ENCODE results near the gene RBPJ.

The RBPJ gene

GRCh38 chr4:26431461-26432180 lies 110.8 kb downstream of the RBPJ start:
- H3K4me1 Mint-ChIP-seq: peaks cover 38% of the 10 kb centered on the region
- H3K9me3 Mint-ChIP-seq: no peaks in the 10 kb centered on the region
- TF ChIP-seq, protein P1, sequence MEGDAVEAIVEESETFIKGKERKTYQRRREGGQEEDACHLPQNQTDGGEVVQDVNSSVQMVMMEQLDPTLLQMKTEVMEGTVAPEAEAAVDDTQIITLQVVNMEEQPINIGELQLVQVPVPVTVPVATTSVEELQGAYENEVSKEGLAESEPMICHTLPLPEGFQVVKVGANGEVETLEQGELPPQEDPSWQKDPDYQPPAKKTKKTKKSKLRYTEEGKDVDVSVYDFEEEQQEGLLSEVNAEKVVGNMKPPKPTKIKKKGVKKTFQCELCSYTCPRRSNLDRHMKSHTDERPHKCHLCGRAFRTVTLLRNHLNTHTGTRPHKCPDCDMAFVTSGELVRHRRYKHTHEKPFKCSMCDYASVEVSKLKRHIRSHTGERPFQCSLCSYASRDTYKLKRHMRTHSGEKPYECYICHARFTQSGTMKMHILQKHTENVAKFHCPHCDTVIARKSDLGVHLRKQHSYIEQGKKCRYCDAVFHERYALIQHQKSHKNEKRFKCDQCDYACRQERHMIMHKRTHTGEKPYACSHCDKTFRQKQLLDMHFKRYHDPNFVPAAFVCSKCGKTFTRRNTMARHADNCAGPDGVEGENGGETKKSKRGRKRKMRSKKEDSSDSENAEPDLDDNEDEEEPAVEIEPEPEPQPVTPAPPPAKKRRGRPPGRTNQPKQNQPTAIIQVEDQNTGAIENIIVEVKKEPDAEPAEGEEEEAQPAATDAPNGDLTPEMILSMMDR (IDR thresholded peaks at IDR 0.05; ENCODE audit: unreplicated experiment in 3 of 3): no peak
- no peaks in the 10 kb centered on the region for H3K27me3 Mint-ChIP-seq (ENCODE audit: low read depth)
- peaks cover 68% of the 10 kb centered on the region for H3K36me3 Mint-ChIP-seq (ENCODE audit: low read depth)
- H3K27ac Mint-ChIP-seq: no peak overlapping the region
- H3K4me3 Mint-ChIP-seq: no peak overlapping the region

- Mint-ChIP-seq H3K4me1 (peaks cover 30% of the 10 kb centered on the region), H3K36me3 (ENCODE audit: low read depth) (peaks cover 68% of the 10 kb centered on the region), H3K4me3 (no peak overlapping the region), H3K27ac (no peak overlapping the region), H3K9me3 (no peaks in the 10 kb centered on the region), H3K27me3 (ENCODE audit: low read depth) (no peaks in the 10 kb centered on the region)
- TF ChIP-seq, protein P1 (IDR thresholded peaks at IDR 0.05; ENCODE audit: unreplicated experiment in 3 of 3): no peak
Measured at GRCh38 chr4:26432419-26432818, 111.6 kb downstream of the RBPJ start.

DNA sequence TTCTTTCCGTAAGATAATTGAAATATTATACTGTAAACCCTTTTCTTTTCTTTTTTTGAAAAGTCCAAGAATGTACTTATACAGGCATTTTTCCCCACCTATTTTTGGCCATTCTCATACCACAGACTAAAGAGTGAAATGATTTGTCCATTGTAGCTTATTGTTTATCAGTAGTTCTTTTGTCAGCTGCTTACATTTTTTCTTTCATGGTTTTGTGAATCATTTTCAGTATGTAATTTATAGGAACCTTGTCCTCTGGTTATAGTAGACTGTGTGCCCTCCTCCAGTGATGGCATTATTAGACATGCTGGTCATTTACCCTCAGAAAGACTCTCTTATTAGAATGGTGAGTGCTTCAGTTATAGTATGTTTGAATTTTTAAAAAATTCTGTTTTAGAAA lies 112.7 kb downstream of the RBPJ start:
- peak overlapping the region in 2 of 3 experiments; percentile 6 to 65 for H3K27ac Mint-ChIP-seq
- peaks cover 26% of the 10 kb centered on the region for H3K4me1 Mint-ChIP-seq
- no peak overlapping the region for H3K4me3 Mint-ChIP-seq
- no peaks in the 10 kb centered on the region for H3K9me3 Mint-ChIP-seq
- H3K27me3 Mint-ChIP-seq (ENCODE audit: low read depth): no peaks in the 10 kb centered on the region
- H3K36me3 Mint-ChIP-seq (ENCODE audit: low read depth): peaks cover 64% of the 10 kb centered on the region
- TF ChIP-seq, protein P1 (IDR thresholded peaks at IDR 0.05; ENCODE audit: unreplicated experiment in 3 of 3): no peak

GRCh38 chr4:26434030-26434639 lies 113.3 kb downstream of the RBPJ start:
- Mint-ChIP-seq H3K36me3 (ENCODE audit: low read depth) (peaks cover 63% of the 10 kb centered on the region), H3K27ac (peak overlapping the region; percentile 6 to 65 (median 26)), H3K27me3 (ENCODE audit: low read depth) (no peaks in the 10 kb centered on the region), H3K4me1 (peaks cover 26% of the 10 kb centered on the region), H3K4me3 (no peak overlapping the region), H3K9me3 (no peaks in the 10 kb centered on the region)
- TF ChIP-seq, protein P1 (IDR thresholded peaks at IDR 0.05; ENCODE audit: unreplicated experiment in 3 of 3): no peak

DNA sequence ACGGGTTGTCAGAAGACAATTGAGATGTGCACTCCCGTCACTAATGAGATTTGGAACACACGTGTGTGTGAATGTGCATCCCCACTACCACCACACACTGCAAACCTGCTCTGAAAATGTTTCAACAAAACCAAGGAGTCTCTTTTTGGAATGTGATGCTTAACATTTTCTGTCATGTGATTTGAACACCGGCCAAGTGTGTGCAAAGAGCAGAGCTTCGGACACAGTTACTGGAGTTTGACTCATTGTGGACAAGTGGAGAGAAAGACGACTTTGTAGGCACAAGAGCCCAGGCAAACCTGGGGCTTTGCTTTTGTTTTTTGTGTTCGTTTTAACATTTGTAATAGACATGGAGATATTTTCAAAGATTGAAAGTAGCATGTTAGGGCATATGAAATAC lies 120.3 kb downstream of the RBPJ start:
- H3K9me3 Mint-ChIP-seq: peaks cover 32% of the 10 kb centered on the region
- peak overlapping the region; percentile 2 to 53 (median 38) for H3K27ac Mint-ChIP-seq
- TF ChIP-seq, protein P1 (IDR thresholded peaks at IDR 0.05; ENCODE audit: unreplicated experiment in 3 of 3): no peak
- no peaks in the 10 kb centered on the region for H3K27me3 Mint-ChIP-seq (ENCODE audit: low read depth)
- no peak overlapping the region for H3K4me3 Mint-ChIP-seq
- peaks cover 58% of the 10 kb centered on the region for H3K36me3 Mint-ChIP-seq (ENCODE audit: low read depth)
- peaks cover 14% of the 10 kb centered on the region for H3K4me1 Mint-ChIP-seq

- peaks cover 14% of the 10 kb centered on the region for H3K4me1 Mint-ChIP-seq
- TF ChIP-seq, protein P1 (IDR thresholded peaks at IDR 0.05; ENCODE audit: unreplicated experiment in 3 of 3): no peak
Measured at GRCh38 chr4:26441771-26442170, 121.0 kb downstream of the RBPJ start.

More at GRCh38 chr4:26441771-26442170, 121.0 kb downstream of the RBPJ start:
- Mint-ChIP-seq H3K27ac (no peak overlapping the region), H3K4me3 (no peak overlapping the region), H3K9me3 (peaks cover 32% of the 10 kb centered on the region), H3K27me3 (ENCODE audit: low read depth) (no peaks in the 10 kb centered on the region), H3K36me3 (ENCODE audit: low read depth) (peaks cover 51% of the 10 kb centered on the region)

Measured in nephron (organoid).